Gastrocnemius medialis (tissue), 4 donors: ENCODE data around the gene DBH.

ENCODE experiments used
- CTCF ChIP-seq, 5 experiments: fragments of 450-650 bp in 3 of 5; fragments of 200-600 bp in 2 of 5; sonication (generic) in 2 of 5; IDR thresholded peaks in 4 of 5; conservative IDR thresholded peaks in 1 of 5; 1 replicate in 4 of 5; 2 replicates in 1 of 5; pipeline ENCODE4 v1.5.1; 2016 to 2019; ENCODE audit warnings: antibody characterized with exemption in 5 of 5, mild to moderate bottlenecking in 3 of 5, moderate library complexity in 3 of 5
- POLR2A ChIP-seq, 2 donors: fragments of 450-650 bp; IDR thresholded peaks; one replicate each; pipeline ENCODE4 v1.6.1; 2017; ENCODE audit warnings: antibody characterized with exemption in 2 of 2, mild to moderate bottlenecking in 2 of 2, moderate library complexity in 2 of 2

- TF ChIP-seq CTCF (IDR thresholded peaks at IDR 0.05 in 4 of 5, conservative IDR thresholded peaks at IDR 0.05 in 1 of 5) = no peak
- no peak for TF ChIP-seq POLR2A (IDR thresholded peaks at IDR 0.05)
Observed at GRCh38 chr9:133691191-133691590, 55.0 kb downstream of the DBH start.
